Measurements from ENCODE around the gene LRFN3.

Gene LRFN3

GRCh38 chr19:35987571-35987896 lies 51.4 kb downstream of the LRFN3 start:
- H3K4me3 ChIP-seq (replicated peaks; ENCODE audit: low read depth, low read length), result no peak overlapping the region
- TF ChIP-seq CTCF (IDR thresholded peaks at IDR 0.05; ENCODE audit: low read depth, low read length, missing control alignments), result no peak
- no peak for DNase-seq (ENCODE audit: extremely low read depth, low read depth)

- no peak for TF ChIP-seq CTCF (IDR thresholded peaks at IDR 0.05; ENCODE audit: low read depth, low read length, missing control alignments)
- DNase-seq (ENCODE audit: extremely low read depth, low read depth), result no peak
- no peak overlapping the region for H3K4me3 ChIP-seq (replicated peaks; ENCODE audit: low read depth, low read length)
Observed at GRCh38 chr19:35988824-35989223, 52.6 kb downstream of the LRFN3 start.

- no peak for DNase-seq (ENCODE audit: extremely low read depth, low read depth)
- H3K4me3 ChIP-seq (replicated peaks; ENCODE audit: low read depth, low read length), result no peak overlapping the region
- TF ChIP-seq CTCF (IDR thresholded peaks at IDR 0.05; ENCODE audit: low read depth, low read length, missing control alignments), result no peak
Observed at GRCh38 chr19:35990156-35990555, 54.0 kb downstream of the LRFN3 start.

- no peak for TF ChIP-seq CTCF (IDR thresholded peaks at IDR 0.05; ENCODE audit: low read depth, low read length, missing control alignments)
- no peak overlapping the region for H3K4me3 ChIP-seq (replicated peaks; ENCODE audit: low read depth, low read length)
- DNase-seq (ENCODE audit: extremely low read depth, low read depth), result no peak
Observed at GRCh38 chr19:35990771-35991730, 54.9 kb downstream of the LRFN3 start.

- TF ChIP-seq CTCF (IDR thresholded peaks at IDR 0.05; ENCODE audit: low read depth, low read length, missing control alignments), result no peak
- DNase-seq (ENCODE audit: extremely low read depth, low read depth), result no peak
- no peak overlapping the region for H3K4me3 ChIP-seq (replicated peaks; ENCODE audit: low read depth, low read length)
Observed at GRCh38 chr19:35991731-35992450, 55.7 kb downstream of the LRFN3 start.

- DNase-seq (ENCODE audit: extremely low read depth, low read depth), result no peak
- no peak for TF ChIP-seq CTCF (IDR thresholded peaks at IDR 0.05; ENCODE audit: low read depth, low read length, missing control alignments)
- H3K4me3 ChIP-seq (replicated peaks; ENCODE audit: low read depth, low read length), result no peak overlapping the region
Observed at GRCh38 chr19:35992907-35993765, 57.0 kb downstream of the LRFN3 start.

All from HFF-Myc (cell line).